DND-41 (cell line): ENCODE data around the gene ARHGAP6.
"Not testable (repeated sequence)": the region's sequence is repeated elsewhere in the genome, so short reads cannot be mapped to it uniquely, and the experiment has no call there.

ENCODE experiments used
- ATAC-seq: fragments of 200-7000 bp; cut with Tn5 transposase; 3 replicates; pipeline ENCODE4 v1.9.1; 2021; ENCODE audit warnings: low read depth; ENCODE audit not compliant: insufficient read depth
- DNase-seq: peaks from one replicate; pipeline ENCODE4 v3.0.0-alpha.2; 2020
- H2AFZ ChIP-seq: 2 replicates; pipeline ENCODE4 v1.6.0; 2012; ENCODE audit warnings: low read depth, low read length
- H3K27ac ChIP-seq: 2 replicates; pipeline ENCODE4 v1.5.1; 2012; ENCODE audit warnings: low read length, inconsistent platforms
- H3K27me3 ChIP-seq: fragments of 200-600 bp; sonication (generic); 2 replicates; pipeline ENCODE4 v1.6.0; 2012; ENCODE audit warnings: low read length, mild to moderate bottlenecking, inconsistent platforms; ENCODE audit not compliant: insufficient read depth, poor library complexity
- H3K36me3 ChIP-seq: 2 replicates; pipeline ENCODE4 v1.5.1; 2012; ENCODE audit warnings: low read length, inconsistent platforms; ENCODE audit not compliant: insufficient read depth
- H3K4me1 ChIP-seq: 2 replicates; pipeline ENCODE4 v1.5.1; 2012; ENCODE audit warnings: mild to moderate bottlenecking, low read length; ENCODE audit not compliant: insufficient read depth
- H3K4me2 ChIP-seq: 2 replicates; pipeline ENCODE4 v1.6.0; 2012; ENCODE audit warnings: mild to moderate bottlenecking, moderate library complexity, low read length, inconsistent platforms; ENCODE audit not compliant: insufficient read depth
- H3K4me3 ChIP-seq, 2 experiments: fragments of 200-600 bp in 1 of 2; shearing (Covaris generic) in 1 of 2; 2 replicates each; pipeline ENCODE4 v1.5.1; 2012 to 2016; ENCODE audit warnings: inconsistent platforms in 2 of 2, low read length in 2 of 2, mild to moderate bottlenecking in 2 of 2, low read depth in 1 of 2, moderate library complexity in 1 of 2
- H3K79me2 ChIP-seq: 2 replicates; pipeline ENCODE4 v1.6.0; 2012; ENCODE audit warnings: low read length, inconsistent platforms; ENCODE audit not compliant: insufficient read depth
- H3K9ac ChIP-seq: 2 replicates; pipeline ENCODE4 v1.6.0; 2012; ENCODE audit warnings: low read depth, mild to moderate bottlenecking, inconsistent platforms, low read length, moderate library complexity
- H3K9me3 ChIP-seq: 2 replicates; pipeline ENCODE4 v1.5.1; 2012; ENCODE audit warnings: low read length, moderate library complexity, mild to moderate bottlenecking, inconsistent platforms; ENCODE audit not compliant: insufficient read depth, severe bottlenecking
- H4K20me1 ChIP-seq: 2 replicates; pipeline ENCODE4 v1.6.0; 2012; ENCODE audit warnings: low read length; ENCODE audit not compliant: insufficient read depth
- CTCF ChIP-seq: IDR thresholded peaks from 2 replicates; pipeline ENCODE4 v1.5.1; 2012; ENCODE audit warnings: borderline replicate concordance, low read length, moderate library complexity, mild to moderate bottlenecking; ENCODE audit not compliant: poor library complexity, severe bottlenecking; ENCODE audit errors: extremely low read depth
- EZH2 ChIP-seq: IDR thresholded peaks from 3 replicates; pipeline ENCODE4 v1.6.1; 2012; ENCODE audit warnings: borderline replicate concordance, low read depth, mild to moderate bottlenecking, moderate library complexity, low read length, inconsistent platforms; ENCODE audit not compliant: severe bottlenecking

ARHGAP6 gene

GRCh38 chrX:11504234-11504633 is 161.5 kb downstream of the ARHGAP6 start:
- no peaks in the 10 kb centered on the region for H3K36me3 ChIP-seq
- H3K9me3 ChIP-seq, result no peaks in the 10 kb centered on the region
- no peak overlapping the region for H2AFZ ChIP-seq
- H4K20me1 ChIP-seq, result no peaks in the 10 kb centered on the region
- H3K9ac ChIP-seq, result no peak overlapping the region
- H3K4me2 ChIP-seq, result no peak overlapping the region
- no peak overlapping the region for H3K27ac ChIP-seq
- H3K4me1 ChIP-seq, result no peaks in the 10 kb centered on the region
- H3K79me2 ChIP-seq, result no peaks in the 10 kb centered on the region
- no peak for TF ChIP-seq CTCF
- TF ChIP-seq EZH2, result no peak
- DNase-seq (no peak), ATAC-seq (no peak)
- no peaks in the 10 kb centered on the region for H3K27me3 ChIP-seq
- no peak overlapping the region for H3K4me3 ChIP-seq

- no peak for ATAC-seq
- no peak overlapping the region for H3K9ac ChIP-seq
- DNase-seq, result no peak
- no peak overlapping the region for H3K4me3 ChIP-seq
- H3K4me2 ChIP-seq, result no peak overlapping the region
- no peaks in the 10 kb centered on the region for H3K27me3 ChIP-seq
- no peaks in the 10 kb centered on the region for H3K4me1 ChIP-seq
- no peaks in the 10 kb centered on the region for H3K36me3 ChIP-seq
- TF ChIP-seq EZH2, result no peak
- TF ChIP-seq CTCF, result no peak
- no peaks in the 10 kb centered on the region for H3K9me3 ChIP-seq
- no peak overlapping the region for H3K27ac ChIP-seq
- H3K79me2 ChIP-seq, result no peaks in the 10 kb centered on the region
- H2AFZ ChIP-seq, result no peak overlapping the region
- H4K20me1 ChIP-seq, result no peaks in the 10 kb centered on the region
These were observed 166.4 kb downstream of the ARHGAP6 start for GRCh38 chrX:11499076-11500044.

DNA sequence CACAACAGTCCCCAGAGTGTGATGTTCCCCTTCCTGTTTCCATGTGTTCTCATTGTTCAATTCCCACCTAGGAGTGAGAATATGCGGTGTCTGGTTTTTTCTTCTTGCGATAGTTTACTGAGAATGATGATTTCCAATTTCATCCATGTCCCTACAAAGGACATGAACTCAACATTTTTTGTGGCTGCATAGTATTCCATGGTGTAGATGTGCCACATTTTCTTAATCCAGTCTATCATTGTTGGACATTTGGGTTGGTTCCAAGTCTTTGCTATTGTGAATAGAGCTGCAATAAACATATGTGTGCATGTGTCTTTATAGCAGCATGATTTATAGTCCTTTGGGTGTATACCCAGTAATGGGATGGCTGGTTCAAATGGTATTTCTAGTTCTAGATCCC is 174.3 kb downstream of the ARHGAP6 start:
- H3K79me2 ChIP-seq, H3K4me1 ChIP-seq, H3K27ac ChIP-seq, H3K9me3 ChIP-seq, H2AFZ ChIP-seq, DNase-seq, H3K27me3 ChIP-seq, H3K4me3 ChIP-seq, ATAC-seq, H3K36me3 ChIP-seq, H3K9ac ChIP-seq, H4K20me1 ChIP-seq, H3K4me2 ChIP-seq: not testable (repeated sequence)

- H2AFZ ChIP-seq, result no peak overlapping the region
- H3K27ac ChIP-seq, result no peak overlapping the region
- TF ChIP-seq EZH2 (no peak), CTCF (no peak)
- H3K79me2 ChIP-seq, result no peaks in the 10 kb centered on the region
- H3K4me2 ChIP-seq, result no peak overlapping the region
- H3K4me1 ChIP-seq, result no peaks in the 10 kb centered on the region
- no peak overlapping the region for H3K9ac ChIP-seq
- DNase-seq (no peak), ATAC-seq (no peak)
- no peaks in the 10 kb centered on the region for H4K20me1 ChIP-seq
- no peak overlapping the region for H3K4me3 ChIP-seq
- no peaks in the 10 kb centered on the region for H3K36me3 ChIP-seq
- no peaks in the 10 kb centered on the region for H3K9me3 ChIP-seq
- H3K27me3 ChIP-seq, result no peaks in the 10 kb centered on the region
These were observed 181.4 kb downstream of the ARHGAP6 start for GRCh38 chrX:11484290-11484689.
